Retinal pigment epithelial cell (primary cell): ENCODE results near the gene IREB2.
"Not testable (repeated sequence)": the region's sequence is repeated elsewhere in the genome, so short reads cannot be mapped to it uniquely, and the experiment has no call there.

ENCODE experiments used
- DNase-seq: peaks from one replicate; pipeline ENCODE4 v3.0.0-alpha.2; 2010; ENCODE audit warnings: low read depth
- H3K4me3 ChIP-seq: 2 replicates; pipeline ENCODE4 v1.5.1; 2011; ENCODE audit warnings: mild to moderate bottlenecking, low read length, control low read depth, moderate library complexity
- TF ChIP-seq, protein P1 (sequence below): conservative IDR thresholded peaks from 2 replicates; pipeline ENCODE4 v1.5.1; 2011; ENCODE audit warnings: low read depth, low read length, control low read depth, inconsistent platforms

IREB2 gene

DNA sequence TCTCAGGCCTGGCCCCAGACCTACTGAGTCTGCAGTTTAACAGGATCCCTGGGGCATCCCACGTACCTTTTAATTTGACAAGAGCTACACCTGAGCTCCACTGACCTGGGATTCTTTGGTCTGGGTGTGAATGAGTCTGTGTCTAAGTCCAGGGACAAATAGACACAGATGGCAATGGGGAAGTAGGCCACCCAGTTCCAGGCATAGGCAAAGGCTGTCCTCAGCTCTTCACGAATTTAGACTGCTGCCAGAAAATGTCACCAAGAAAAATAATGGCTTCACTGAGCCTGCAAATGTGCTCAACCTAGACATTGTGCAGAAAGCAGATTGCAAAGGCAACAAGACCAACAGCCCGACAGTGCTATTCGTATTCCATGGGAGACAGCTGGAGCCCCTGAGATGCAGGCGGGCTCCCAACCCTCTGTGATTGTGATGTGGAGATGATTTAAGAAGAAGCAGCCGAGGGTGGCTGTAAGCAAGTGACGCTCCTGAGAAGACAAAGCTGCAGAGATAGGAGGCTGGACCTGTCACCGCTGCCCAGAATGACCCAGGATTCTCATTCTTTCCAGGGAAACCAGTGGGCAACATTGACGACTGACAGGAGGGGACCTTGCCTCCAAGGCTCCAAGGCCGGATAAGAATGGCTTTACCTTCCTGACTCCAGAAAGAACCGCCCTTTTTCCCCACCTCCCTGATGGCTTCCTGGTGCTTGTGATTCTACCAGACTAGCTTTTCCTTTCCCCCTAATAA, 39.8 kb upstream of the IREB2 start:
- DNase-seq, result no peak
- TF ChIP-seq, protein P1, sequence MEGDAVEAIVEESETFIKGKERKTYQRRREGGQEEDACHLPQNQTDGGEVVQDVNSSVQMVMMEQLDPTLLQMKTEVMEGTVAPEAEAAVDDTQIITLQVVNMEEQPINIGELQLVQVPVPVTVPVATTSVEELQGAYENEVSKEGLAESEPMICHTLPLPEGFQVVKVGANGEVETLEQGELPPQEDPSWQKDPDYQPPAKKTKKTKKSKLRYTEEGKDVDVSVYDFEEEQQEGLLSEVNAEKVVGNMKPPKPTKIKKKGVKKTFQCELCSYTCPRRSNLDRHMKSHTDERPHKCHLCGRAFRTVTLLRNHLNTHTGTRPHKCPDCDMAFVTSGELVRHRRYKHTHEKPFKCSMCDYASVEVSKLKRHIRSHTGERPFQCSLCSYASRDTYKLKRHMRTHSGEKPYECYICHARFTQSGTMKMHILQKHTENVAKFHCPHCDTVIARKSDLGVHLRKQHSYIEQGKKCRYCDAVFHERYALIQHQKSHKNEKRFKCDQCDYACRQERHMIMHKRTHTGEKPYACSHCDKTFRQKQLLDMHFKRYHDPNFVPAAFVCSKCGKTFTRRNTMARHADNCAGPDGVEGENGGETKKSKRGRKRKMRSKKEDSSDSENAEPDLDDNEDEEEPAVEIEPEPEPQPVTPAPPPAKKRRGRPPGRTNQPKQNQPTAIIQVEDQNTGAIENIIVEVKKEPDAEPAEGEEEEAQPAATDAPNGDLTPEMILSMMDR, result no peak
- H3K4me3 ChIP-seq, result no peak overlapping the region

DNA sequence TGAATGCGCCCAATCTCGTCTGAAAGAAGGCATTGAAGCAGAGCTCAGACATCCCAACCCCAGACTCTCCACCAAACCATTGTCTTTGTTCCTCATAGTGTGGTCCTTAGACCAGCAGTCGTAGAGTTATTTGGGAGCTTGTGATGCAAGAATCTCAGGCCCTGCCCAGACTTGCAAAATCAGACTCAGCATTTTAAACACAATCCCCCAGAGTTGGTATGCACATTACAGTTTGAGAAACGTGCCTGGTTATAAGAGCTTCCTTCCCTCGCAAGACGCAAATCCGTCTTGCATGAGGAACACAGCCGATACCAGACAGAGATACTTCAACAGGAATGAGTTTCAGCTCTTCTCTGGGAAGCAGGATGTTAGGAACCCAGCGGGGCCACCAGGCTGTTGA, 38.9 kb upstream of the IREB2 start:
- no peak for DNase-seq
- no peak overlapping the region for H3K4me3 ChIP-seq
- TF ChIP-seq, protein P1, result no peak

DNA sequence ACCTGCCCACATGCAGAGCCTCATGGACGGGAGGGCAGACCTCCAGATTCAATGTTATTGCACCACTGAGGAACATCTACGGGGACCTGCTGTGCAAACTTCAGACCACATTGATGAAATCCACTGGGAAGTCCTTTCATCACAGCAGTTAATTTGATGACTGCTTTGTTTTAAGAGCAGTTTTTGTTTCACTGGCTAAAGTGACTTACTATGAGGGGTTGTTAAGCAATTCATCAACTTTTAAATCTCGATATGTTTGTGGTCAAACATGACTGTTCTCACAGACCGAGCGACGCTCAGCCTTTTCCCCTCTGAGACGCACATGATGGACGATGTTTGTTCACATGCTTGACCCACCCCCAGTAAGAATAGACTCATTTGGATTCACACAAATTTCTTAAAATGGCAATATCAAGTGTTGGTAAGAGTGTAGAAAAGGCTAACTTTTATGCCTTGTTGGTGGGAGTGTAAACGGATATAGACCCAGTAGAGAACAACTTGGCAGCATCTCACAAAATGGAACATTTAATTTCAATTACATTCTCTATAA, 35.9 kb upstream of the IREB2 start:
- TF ChIP-seq, protein P1, result no peak
- no peak for DNase-seq
- no peak overlapping the region for H3K4me3 ChIP-seq

DNA sequence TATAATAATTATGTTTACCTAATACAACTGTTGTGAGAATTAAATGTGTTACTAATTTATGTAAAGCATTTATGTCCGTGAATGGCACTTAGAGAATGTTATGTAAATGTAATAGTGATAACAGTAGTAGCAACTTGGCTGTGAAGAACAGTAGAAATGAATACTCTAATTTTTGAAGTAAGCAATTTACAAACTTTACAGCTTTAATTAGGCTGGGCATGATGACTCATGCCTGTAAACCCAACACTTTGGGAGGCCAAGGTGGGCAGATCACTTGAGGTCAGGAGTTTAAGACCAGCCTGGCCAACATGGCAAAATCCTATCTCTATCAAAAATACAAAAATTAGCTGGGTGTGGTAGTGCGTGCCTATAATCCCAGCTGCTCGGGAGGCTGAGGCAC, 33.9 kb upstream of the IREB2 start:
- DNase-seq, result no peak
- no peak overlapping the region for H3K4me3 ChIP-seq
- TF ChIP-seq, protein P1, result no peak

DNA sequence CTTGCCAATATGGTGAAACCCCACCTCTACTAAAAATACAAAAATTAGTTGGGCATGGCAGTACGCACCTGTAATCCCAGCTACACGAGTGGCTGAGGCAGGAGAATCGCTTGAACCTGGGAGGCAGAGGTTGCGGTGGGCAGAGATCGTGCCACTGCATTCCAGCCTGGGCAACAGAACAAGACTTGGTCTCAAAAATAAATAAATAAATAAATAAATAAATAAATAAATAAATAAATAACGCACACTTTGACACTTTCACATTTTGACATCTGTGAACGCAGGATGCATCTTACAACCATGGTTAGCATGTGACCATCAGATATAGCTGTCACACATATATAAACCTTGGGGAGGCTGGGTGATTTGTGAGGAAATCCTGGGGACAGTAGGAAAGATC, 33.2 kb upstream of the IREB2 start:
- not testable (repeated sequence) for DNase-seq, H3K4me3 ChIP-seq

DNA sequence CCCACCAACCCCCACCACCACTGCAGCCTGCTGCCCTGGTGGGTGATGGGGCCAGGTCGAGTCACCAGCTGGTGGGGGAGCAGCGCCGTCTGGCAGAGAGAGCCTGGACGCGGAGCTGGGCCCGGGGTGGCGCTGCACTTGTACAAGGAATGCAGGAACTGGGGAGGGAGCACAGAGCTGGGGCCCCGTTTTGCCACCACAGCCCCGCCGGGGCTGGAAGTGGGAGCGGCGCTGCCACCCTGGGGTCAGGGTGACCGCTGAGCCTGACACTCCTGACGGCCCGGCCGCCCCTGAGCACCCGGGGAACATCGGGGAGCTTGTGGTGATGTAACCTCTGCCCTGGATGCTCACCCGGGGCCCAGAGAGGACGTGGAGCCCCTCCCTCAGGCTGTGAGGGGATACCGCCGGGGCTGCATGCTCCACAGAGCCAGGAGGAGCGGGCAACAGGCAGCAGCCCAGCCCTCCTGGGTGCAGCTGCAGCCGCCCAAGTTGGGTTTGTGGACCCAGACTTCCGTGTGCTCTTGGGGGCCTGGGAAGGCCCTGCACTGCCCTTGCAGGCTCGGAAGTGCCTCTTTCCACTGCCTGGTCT, 32.6 kb upstream of the IREB2 start:
- DNase-seq, result no peak
- TF ChIP-seq, protein P1, result no peak
- no peak overlapping the region for H3K4me3 ChIP-seq

DNA sequence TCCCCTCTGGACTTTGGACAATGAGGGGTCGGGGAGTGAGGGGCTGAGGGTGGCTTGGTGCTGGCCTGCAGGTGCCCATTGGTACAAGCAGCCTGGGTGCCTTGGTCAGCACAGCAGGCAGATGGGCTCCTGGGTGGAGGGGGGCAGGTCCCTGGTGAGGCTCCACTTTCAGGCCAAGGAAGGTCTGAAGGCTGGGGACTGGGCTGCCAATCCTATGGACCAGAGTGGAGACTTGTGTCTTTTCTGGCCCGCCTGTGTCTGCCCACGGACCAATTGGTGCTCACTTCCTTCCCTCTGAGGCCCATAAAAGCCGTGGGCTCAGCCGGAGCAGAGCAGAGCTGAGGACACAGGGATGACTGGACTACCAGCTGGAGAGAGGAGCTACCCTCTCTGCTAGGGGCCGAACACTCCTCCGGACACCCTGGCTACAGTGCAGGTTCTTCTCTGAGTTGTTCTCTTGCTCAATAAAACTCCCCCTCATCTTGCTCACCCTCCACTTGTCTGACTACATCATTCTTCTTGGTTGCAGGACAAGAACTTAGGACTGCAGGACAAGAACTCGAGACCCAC, 31.9 kb upstream of the IREB2 start:
- no peak for DNase-seq
- TF ChIP-seq, protein P1, result no peak

More for the DNA sequence above, 31.9 kb upstream of the IREB2 start:
- H3K4me3 ChIP-seq, result no peak overlapping the region
